HCT116 (cell line): ENCODE data around the gene HSBP1.

Experiments
- CTCF ChIP-seq, 3 experiments: fragments of 200-600 bp in 1 of 3; sonication (generic) in 1 of 3; IDR thresholded peaks in 2 of 3; conservative IDR thresholded peaks in 1 of 3; 2 replicates each; pipeline ENCODE4 v1.5.1; 2012 to 2017; ENCODE audit warnings: low read depth in 2 of 3, low read length in 2 of 3, antibody characterized with exemption in 1 of 3, borderline replicate concordance in 1 of 3, control low read depth in 1 of 3, mild to moderate bottlenecking in 1 of 3, mixed read lengths in 1 of 3, mixed run types in 1 of 3, moderate library complexity in 1 of 3; ENCODE audit not compliant: insufficient read depth in 1 of 3
- EZH2 ChIP-seq: fragments of 200-600 bp; sonication (generic); IDR thresholded peaks from 2 replicates; pipeline ENCODE4 v1.6.1; 2017; ENCODE audit warnings: antibody characterized with exemption, mixed run types
- JUND ChIP-seq: IDR thresholded peaks from 2 replicates; pipeline ENCODE4 v1.6.1; 2012
- POLR2A ChIP-seq: IDR thresholded peaks from 2 replicates; pipeline ENCODE4 v1.7.0; 2011; ENCODE audit warnings: borderline replicate concordance; ENCODE audit not compliant: insufficient read depth, insufficient read length; ENCODE audit errors: extremely low read depth
- POLR2AphosphoS5 ChIP-seq: IDR thresholded peaks from 2 replicates; pipeline ENCODE4 v1.6.1; 2011; ENCODE audit warnings: mild to moderate bottlenecking, low read depth, low read length, moderate library complexity
- RAD21 ChIP-seq: IDR thresholded peaks from 2 replicates; pipeline ENCODE4 v1.6.1; 2012; ENCODE audit warnings: low read depth, mild to moderate bottlenecking
- SRF ChIP-seq: IDR thresholded peaks from 2 replicates; pipeline ENCODE4 v1.6.1; 2012; ENCODE audit warnings: low read depth
- YY1 ChIP-seq: IDR thresholded peaks from 2 replicates; pipeline ENCODE4 v1.6.1; 2011; ENCODE audit warnings: low read length, low read depth, moderate library complexity, mild to moderate bottlenecking; ENCODE audit not compliant: insufficient replicate concordance; ENCODE audit errors: extremely low read depth
- ZBTB33 ChIP-seq: IDR thresholded peaks from 2 replicates; pipeline ENCODE4 v1.6.1; 2011; ENCODE audit warnings: mild to moderate bottlenecking, low read length, moderate library complexity; ENCODE audit not compliant: insufficient replicate concordance; ENCODE audit errors: extremely low read depth
- ZFX ChIP-seq: fragments of 450-650 bp; IDR thresholded peaks from 2 replicates; pipeline ENCODE4 v1.6.1; 2017
- TF ChIP-seq, protein P1 (sequence below): IDR thresholded peaks from 2 replicates; pipeline ENCODE4 v1.6.1; 2012; ENCODE audit warnings: low read depth

GRCh38 chr16:83802135-83802534 is 5.6 kb upstream of the HSBP1 start:
- TF ChIP-seq CTCF (IDR thresholded peaks at IDR 0.05 in 2 of 3, conservative IDR thresholded peaks at IDR 0.05 in 1 of 3; ENCODE audit: borderline replicate concordance in 1 of 3, insufficient read depth in 1 of 3, low read depth in 2 of 3, low read length in 2 of 3), result no peak
- no peak for TF ChIP-seq ZFX
- TF ChIP-seq YY1, result no peak
- no peak for TF ChIP-seq POLR2A
- TF ChIP-seq POLR2AphosphoS5, result no peak
- no peak for TF ChIP-seq EZH2
- no peak for TF ChIP-seq ZBTB33
- no peak for TF ChIP-seq RAD21
- TF ChIP-seq JUND, result no peak
- TF ChIP-seq SRF, result no peak
- TF ChIP-seq, protein P1, sequence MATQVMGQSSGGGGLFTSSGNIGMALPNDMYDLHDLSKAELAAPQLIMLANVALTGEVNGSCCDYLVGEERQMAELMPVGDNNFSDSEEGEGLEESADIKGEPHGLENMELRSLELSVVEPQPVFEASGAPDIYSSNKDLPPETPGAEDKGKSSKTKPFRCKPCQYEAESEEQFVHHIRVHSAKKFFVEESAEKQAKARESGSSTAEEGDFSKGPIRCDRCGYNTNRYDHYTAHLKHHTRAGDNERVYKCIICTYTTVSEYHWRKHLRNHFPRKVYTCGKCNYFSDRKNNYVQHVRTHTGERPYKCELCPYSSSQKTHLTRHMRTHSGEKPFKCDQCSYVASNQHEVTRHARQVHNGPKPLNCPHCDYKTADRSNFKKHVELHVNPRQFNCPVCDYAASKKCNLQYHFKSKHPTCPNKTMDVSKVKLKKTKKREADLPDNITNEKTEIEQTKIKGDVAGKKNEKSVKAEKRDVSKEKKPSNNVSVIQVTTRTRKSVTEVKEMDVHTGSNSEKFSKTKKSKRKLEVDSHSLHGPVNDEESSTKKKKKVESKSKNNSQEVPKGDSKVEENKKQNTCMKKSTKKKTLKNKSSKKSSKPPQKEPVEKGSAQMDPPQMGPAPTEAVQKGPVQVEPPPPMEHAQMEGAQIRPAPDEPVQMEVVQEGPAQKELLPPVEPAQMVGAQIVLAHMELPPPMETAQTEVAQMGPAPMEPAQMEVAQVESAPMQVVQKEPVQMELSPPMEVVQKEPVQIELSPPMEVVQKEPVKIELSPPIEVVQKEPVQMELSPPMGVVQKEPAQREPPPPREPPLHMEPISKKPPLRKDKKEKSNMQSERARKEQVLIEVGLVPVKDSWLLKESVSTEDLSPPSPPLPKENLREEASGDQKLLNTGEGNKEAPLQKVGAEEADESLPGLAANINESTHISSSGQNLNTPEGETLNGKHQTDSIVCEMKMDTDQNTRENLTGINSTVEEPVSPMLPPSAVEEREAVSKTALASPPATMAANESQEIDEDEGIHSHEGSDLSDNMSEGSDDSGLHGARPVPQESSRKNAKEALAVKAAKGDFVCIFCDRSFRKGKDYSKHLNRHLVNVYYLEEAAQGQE, result no peak
